Measurements from ENCODE around the gene LRMDA. TPM values are rescaled to one million over a fixed set of nuclear protein-coding genes. Genes with fewer than 3 reads are reported as not detected.

The LRMDA gene
- total and polyA plus RNA-seq, 2 donors (not counting 3 experiments of a cell fraction or from before 2014, with no cell fraction given) = 9.7 to 18.0 TPM

DNA sequence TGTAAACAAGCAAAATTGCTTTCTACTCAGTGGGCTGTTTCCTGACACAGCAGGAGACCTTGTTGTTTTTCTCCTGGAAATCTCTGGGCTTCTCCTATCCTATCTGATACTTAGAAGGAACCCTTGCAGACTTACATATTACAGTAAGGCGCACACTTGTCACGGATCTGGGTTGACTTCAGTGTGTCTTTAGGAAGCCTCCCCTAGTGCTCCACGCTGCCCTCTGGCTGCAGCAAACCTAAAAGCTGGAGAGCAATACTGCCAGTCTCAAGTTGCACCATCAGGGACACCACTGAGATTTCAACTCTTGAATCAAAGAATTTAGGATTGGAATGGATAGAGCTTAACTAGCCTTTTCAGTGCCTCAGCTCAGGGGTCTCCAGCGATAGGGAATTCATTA is 495.3 kb downstream of the LRMDA start:
- Histone ChIP-seq H3K9ac (replicated peaks; ENCODE audit: extremely low read depth, insufficient read depth, low read length) (no peak overlapping the region), H3K4me1 (ENCODE audit: control insufficient read depth, extremely low read depth, insufficient read depth, low read length) (no peaks in the 10 kb centered on the region), H3K27ac (ENCODE audit: insufficient read depth, low read depth, low read length) (no peak overlapping the region), H3K9me1 (replicated peaks; ENCODE audit: control insufficient read depth, extremely low read depth, insufficient read depth, low read length) (no peaks in the 10 kb centered on the region), H3K27me3 (ENCODE audit: control insufficient read depth in 2 of 2, insufficient read depth in 2 of 2, low read length in 2 of 2) (no peaks in the 10 kb centered on the region), H3K36me3 (ENCODE audit: control insufficient read depth in 2 of 2, extremely low read depth in 1 of 2, insufficient read depth in 2 of 2, low read length in 2 of 2) (no peaks in the 10 kb centered on the region), H3K9me3 (replicated peaks; ENCODE audit: control insufficient read depth, insufficient read depth, low read length) (no peaks in the 10 kb centered on the region), H3K4me3 (replicated peaks in 1 of 3; ENCODE audit: insufficient read depth in 1 of 3, low read depth in 1 of 3, low read length in 3 of 3) (no peak overlapping the region), H3K4me2 (ENCODE audit: insufficient read depth, low read length) (no peak overlapping the region), H4K20me1 (replicated peaks; ENCODE audit: control insufficient read depth, extremely low read depth, insufficient read depth, low read length) (no peaks in the 10 kb centered on the region), H3K79me2 (ENCODE audit: control insufficient read depth, insufficient read depth, low read length) (no peaks in the 10 kb centered on the region), H2AFZ (ENCODE audit: low read depth, low read length) (no peak overlapping the region)
- POLR2A ChIA-PET = no interaction called here
- no TSS peak for BruUV-seq (replicated peaks)
- dilution Hi-C loops (cut with MboI; ENCODE audit: extremely low pct_ligation_motif_present, low sequenced_read_pairs) (no loop called here), intact Hi-C loops (cut with micrococcal nuclease) (loop anchor here (2.0 to 10.0 kb wide), 2 partner anchors 526 to 618 kb away; partner anchors contain the start of gene ZNF503)
- FAIRE-seq (no peak), DNase-seq (ENCODE audit: low read depth, low spot score) (no peak)
- CTCF ChIA-PET = interaction anchor here (0.7 to 2.6 kb wide), 10 partner anchors 9 to 620 kb away, joined by 3 to 12 read pairs (median 5); partner anchors contain the start of gene ZNF503
- TF ChIP-seq POLR2AphosphoS5 (IDR thresholded peaks at IDR 0.05; ENCODE audit: insufficient read depth, low read depth, low read length) (no peak), FOS (IDR thresholded peaks at IDR 0.05; ENCODE audit: borderline replicate concordance, insufficient read depth, low read length) (no peak), CTCF (IDR thresholded peaks at IDR 0.05; ENCODE audit: extremely low read depth in 1 of 2, insufficient read depth in 1 of 2, low read depth in 1 of 2, low read length in 2 of 2) (peak in 1 of 2 donors; percentile 25), GATA2 (IDR thresholded peaks at IDR 0.05; ENCODE audit: insufficient read depth, insufficient read length, low read depth, low read length) (no peak), JUN (IDR thresholded peaks at IDR 0.05; ENCODE audit: borderline replicate concordance, insufficient read depth, insufficient read length, low read depth) (no peak)

DNA sequence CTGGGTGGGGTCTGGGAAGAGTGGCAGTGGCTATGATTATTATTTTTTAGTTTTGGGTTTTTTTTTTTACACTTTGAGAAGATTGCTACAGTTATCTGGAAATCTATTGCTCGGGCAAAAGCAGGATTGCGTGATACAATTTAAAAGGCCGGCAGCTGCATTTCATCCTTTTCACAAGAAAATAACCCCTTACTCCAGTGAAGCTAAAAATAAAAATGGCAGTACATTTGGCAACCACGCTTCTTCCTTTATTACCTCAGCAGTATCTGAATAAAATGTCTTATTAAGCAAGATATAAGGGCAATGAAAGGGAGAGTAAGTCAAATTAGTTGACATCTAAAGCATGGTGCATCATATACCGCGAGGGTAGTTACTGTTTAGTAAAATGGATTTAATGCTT is 496.8 kb downstream of the LRMDA start:
- no TSS peak for BruUV-seq (replicated peaks)
- Histone ChIP-seq H3K79me2 (ENCODE audit: control insufficient read depth, insufficient read depth, low read length) (no peaks in the 10 kb centered on the region), H4K20me1 (replicated peaks; ENCODE audit: control insufficient read depth, extremely low read depth, insufficient read depth, low read length) (no peaks in the 10 kb centered on the region), H3K4me2 (ENCODE audit: insufficient read depth, low read length) (no peak overlapping the region), H3K4me1 (ENCODE audit: control insufficient read depth, extremely low read depth, insufficient read depth, low read length) (no peaks in the 10 kb centered on the region), H2AFZ (ENCODE audit: low read depth, low read length) (no peak overlapping the region), H3K36me3 (ENCODE audit: control insufficient read depth in 2 of 2, extremely low read depth in 1 of 2, insufficient read depth in 2 of 2, low read length in 2 of 2) (no peaks in the 10 kb centered on the region), H3K4me3 (replicated peaks in 1 of 3; ENCODE audit: insufficient read depth in 1 of 3, low read depth in 1 of 3, low read length in 3 of 3) (no peak overlapping the region), H3K9me3 (replicated peaks; ENCODE audit: control insufficient read depth, insufficient read depth, low read length) (no peaks in the 10 kb centered on the region), H3K9me1 (replicated peaks; ENCODE audit: control insufficient read depth, extremely low read depth, insufficient read depth, low read length) (no peaks in the 10 kb centered on the region), H3K27me3 (ENCODE audit: control insufficient read depth in 2 of 2, insufficient read depth in 2 of 2, low read length in 2 of 2) (no peaks in the 10 kb centered on the region), H3K9ac (replicated peaks; ENCODE audit: extremely low read depth, insufficient read depth, low read length) (no peak overlapping the region), H3K27ac (ENCODE audit: insufficient read depth, low read depth, low read length) (no peak overlapping the region)
- intact Hi-C loops (cut with micrococcal nuclease) = loop anchor here (10.0 kb wide), 1 partner anchor 617 kb away; no protein-coding TSS in a partner anchor
- FAIRE-seq = no peak
- dilution Hi-C loops (cut with MboI; ENCODE audit: extremely low pct_ligation_motif_present, low sequenced_read_pairs) = no loop called here
- CTCF ChIA-PET = interaction anchor here (1.3 to 2.6 kb wide), 3 partner anchors 13 to 23 kb away, joined by 3 to 12 read pairs (median 3); no protein-coding TSS in a partner anchor
- POLR2A ChIA-PET = no interaction called here
- DNase-seq (ENCODE audit: low read depth, low spot score) = no peak
- TF ChIP-seq, protein P1, sequence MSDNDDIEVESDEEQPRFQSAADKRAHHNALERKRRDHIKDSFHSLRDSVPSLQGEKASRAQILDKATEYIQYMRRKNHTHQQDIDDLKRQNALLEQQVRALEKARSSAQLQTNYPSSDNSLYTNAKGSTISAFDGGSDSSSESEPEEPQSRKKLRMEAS (IDR thresholded peaks at IDR 0.05; ENCODE audit: insufficient read depth, insufficient read length) = no peak
- TF ChIP-seq CTCF (IDR thresholded peaks at IDR 0.05; ENCODE audit: extremely low read depth in 1 of 2, insufficient read depth in 1 of 2, low read depth in 1 of 2, low read length in 2 of 2) = no peak
- TF ChIP-seq JUN (IDR thresholded peaks at IDR 0.05; ENCODE audit: borderline replicate concordance, insufficient read depth, insufficient read length, low read depth) = no peak
- no peak for TF ChIP-seq POLR2A (IDR thresholded peaks at IDR 0.05; ENCODE audit: low read depth, low read length)
- no peak for TF ChIP-seq POLR2AphosphoS5 (IDR thresholded peaks at IDR 0.05; ENCODE audit: insufficient read depth, low read depth, low read length)
- TF ChIP-seq MYC (IDR thresholded peaks at IDR 0.05; ENCODE audit: low read depth, low read length) = no peak
- no peak for TF ChIP-seq GATA2 (IDR thresholded peaks at IDR 0.05; ENCODE audit: insufficient read depth, insufficient read length, low read depth, low read length)
- no peak for TF ChIP-seq EZH2 (IDR thresholded peaks at IDR 0.05; ENCODE audit: borderline replicate concordance, low read depth, low read length, severe bottlenecking)
- TF ChIP-seq FOS (IDR thresholded peaks at IDR 0.05; ENCODE audit: borderline replicate concordance, insufficient read depth, low read length) = no peak
